Stimulated activated CD8-positive, alpha-beta memory T cell treated with anti-CD3 and anti-CD28 coated beads, Interleukin-15, amount 100 ng/mL, for 4 hours (primary cell): ENCODE data around the gene OSBPL3.

Experiments
- DNase-seq, 2 donors: peaks; one replicate each; pipeline ENCODE4 v3.0.0-alpha.2; 2020; ENCODE audit warnings: low read depth in 2 of 2

Gene OSBPL3

DNA sequence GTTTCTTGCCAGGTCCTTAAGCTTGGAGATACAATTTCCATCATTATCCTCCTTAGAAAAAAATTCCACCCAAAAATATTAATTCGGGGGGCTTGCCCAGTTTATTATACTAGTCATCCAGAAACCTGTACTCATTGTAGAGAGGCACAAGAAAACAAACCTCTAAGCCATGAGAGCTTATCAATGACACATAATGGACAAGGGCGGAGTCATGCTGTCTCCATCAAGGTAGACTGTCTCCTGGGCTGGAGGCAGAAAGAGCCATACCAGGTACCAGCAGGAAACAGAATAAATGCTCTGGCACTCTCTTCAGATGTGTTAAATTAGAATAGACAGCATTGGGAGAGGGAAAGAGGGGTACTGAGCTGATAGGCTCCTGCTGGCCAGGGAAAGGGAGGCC is 153.0 kb downstream of the OSBPL3 start:
- no peak for DNase-seq

DNA sequence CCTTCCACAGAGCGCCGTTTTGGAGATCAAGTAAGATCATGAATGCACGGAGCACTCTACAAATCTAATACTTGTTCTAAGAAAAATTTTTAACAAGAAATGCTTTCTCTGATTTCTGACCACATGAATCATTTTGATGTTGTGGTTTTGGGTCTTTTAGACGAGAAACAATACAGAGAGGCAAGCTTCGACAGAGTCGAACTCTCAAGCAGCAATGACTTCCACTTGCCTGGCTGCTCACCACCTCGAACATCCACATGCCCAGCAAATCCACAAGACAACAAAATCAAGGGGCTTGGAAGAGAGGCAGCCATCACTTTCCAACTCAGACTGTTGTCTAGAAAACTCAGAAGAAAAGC is 153.3 kb downstream of the OSBPL3 start:
- DNase-seq = no peak

DNA sequence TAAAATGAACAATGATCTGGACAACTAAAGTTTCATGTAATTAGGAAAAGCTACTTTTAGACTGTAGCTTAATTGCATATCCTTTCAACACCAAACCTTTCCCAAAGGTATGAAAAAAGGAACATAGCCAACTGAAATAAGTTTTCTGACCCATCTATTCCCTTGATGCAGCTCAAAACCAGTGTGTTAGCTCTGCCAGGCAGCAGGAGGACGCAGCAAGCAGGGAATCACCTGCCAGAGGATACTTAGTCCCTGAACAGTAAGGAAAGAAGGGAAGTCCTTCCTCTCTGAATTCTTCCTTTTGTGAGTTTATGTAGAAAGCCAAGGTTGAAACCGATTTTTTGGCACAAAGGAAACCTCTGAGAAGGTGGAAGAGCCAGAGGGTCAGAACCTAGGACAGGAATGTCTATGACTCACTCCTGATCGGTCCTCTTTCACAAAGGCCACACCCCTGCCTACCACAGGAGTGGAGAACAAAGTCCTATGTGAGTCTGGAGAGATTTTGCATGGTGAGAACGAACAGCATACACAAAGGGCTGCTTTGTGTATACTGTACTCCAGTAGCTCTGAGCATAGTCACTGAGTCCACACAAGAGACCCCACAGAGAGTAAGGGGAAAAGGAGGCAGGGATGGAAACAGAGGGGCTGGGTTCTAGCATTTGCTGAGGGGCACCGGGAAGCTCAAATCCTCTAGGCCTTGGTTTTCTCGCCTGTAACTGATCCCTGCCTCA is 153.9 kb downstream of the OSBPL3 start:
- DNase-seq = no peak

DNA sequence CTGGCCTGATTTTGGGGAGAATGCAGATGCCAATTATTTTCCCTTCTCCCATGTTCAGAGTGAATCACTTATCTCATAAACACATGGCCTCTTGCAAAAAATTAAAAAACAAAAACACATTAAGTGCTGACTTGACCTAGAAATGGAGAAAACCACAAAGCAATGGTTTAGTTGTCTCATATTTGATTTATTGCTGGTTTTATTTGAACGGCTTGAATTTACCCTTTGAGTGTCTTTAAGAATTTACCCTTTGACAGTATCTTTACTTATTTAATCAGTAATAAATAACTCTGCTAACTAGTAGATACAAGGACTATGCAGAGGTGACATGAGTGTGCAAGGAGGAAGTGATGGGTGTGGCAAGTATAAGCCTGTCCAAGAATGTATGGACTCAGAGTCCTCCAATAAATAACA is 154.6 kb downstream of the OSBPL3 start:
- no peak for DNase-seq

DNA sequence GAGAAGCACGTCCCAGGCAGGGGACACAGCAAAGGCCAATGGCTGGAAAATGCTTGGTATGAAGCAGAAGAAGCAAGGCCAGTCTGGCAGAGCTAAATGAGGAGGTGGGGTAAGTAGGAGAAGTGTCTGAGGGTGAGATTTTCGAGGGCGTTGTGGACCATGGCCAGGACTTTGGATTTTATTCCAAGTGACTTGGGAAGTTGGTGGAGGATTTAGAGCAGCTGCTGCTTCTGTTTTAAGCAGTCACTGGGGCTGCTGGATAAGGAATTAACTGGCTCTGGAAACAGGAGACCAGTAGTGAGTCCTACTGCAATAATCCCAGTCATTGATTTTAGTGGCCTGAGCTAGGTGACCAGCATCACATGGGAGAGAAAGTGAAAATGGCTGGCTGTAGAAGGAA is 155.1 kb downstream of the OSBPL3 start:
- no peak for DNase-seq

DNA sequence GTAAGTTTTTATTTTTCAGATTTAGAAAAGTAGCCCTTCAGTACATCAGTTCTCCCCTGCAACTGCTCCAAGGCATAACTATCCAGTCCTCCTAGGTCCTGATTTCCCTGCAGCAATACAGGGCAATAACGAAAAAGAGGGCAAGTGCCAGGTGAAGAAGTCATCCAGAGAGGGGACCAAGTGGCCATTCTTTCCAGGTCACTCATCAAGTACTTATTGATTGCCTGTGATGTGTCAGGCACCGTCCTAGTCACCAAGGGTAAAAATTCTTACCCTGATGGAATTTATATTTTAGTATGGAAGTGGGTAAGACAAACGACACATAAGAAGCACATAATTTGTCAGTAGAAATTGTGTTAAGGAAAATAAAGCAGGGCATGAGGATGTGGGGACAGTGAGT is 155.6 kb downstream of the OSBPL3 start:
- DNase-seq = no peak

DNA sequence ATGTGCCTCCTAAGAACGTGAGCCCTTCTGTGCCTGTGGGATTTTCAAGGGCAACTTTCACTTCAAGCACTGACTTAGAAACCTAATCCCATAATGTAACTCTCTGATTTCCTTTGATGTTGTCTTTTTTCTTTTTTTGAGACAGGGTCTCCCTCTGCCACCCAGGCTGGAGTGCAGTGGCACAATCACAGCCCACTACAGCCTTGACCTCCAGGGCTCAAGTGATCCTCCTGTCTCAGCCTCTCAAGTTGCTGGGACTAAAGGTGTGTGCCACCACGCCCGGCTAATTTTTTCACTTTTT is 158.3 kb downstream of the OSBPL3 start:
- DNase-seq = no peak

DNA sequence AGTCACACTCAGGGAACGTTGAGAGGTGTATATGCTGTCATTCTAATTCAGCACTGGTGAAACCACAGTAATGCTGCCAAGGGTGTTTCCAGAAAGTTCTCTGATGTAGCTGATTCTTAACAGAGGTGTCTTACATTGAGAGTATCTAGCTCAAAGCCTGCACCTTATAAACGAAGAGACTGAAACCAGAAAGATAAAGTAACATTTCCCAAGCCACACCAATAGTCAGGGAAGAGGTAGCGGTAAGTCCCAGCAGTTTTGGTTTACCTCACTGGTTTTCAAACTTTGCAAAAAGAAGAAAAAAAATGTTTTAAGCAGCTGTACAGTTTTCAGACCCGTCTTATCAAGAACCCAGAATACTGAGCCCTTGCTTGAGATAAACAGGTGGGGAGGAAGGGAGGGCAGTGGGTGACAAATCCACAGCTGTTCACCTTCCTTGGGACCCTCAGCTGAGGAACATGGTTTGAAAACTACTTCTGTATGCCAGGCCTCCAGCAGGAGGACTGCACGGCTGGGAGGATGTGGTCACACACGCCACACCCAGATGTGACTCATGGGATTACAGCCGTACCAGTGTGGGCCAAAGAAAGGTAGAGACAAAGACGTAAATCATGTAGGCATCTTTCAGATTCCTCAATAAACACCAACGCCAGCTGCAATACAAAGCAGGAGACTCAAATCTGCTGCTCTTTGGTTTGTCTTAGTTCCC is 158.8 kb downstream of the OSBPL3 start:
- peak; percentile 57 to 75 for DNase-seq

DNA sequence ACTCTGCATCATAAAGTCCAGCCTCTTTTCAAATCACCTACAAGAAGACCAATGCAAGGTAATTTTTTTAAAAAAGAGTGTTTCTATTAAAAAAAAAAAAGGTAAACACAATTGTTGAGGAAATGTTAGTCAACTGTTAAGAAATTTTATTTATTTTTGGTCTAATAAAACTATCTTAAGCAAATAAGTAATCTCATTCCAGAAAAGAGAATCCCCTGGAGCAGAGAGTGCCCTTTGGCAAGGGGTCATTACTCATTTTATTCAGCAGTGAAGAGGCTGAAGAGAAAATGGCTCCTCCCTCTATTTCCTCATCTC is 159.3 kb downstream of the OSBPL3 start:
- no peak for DNase-seq

DNA sequence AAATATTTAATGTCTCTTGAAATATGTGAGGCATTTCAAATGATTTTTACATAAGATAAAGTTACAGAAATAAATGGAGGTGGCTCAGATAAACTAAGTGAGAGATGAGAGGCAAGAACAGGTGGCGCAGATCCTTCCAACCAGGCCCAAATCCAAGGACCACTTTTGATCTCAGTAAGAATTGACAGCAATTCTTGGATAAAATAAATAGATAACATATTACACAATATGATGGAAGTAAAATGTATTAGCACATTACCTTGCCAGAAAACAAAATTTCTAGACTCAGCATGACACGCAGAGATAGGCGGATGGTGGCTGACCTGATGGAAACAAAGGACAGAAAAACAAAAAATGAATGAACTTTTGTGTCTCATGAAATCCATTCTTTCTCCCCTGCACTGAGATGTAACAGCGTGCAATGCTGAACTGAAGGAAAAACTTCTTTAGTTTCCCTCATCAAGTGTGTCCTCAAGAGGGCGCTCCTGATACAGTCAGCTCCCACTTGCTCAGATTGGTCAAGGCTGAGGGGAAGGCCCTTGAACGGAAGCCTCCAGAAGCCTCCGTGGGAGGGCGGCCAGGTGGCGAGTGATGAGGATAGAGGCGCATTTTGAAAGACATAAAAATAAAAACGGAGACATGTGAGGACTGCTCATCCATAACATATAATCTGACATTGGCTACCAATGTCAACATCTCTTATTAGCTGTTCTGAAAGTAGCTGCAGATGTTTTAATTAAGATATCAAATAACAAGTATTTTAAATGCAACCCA is 159.9 kb downstream of the OSBPL3 start:
- peak; percentile 26 to 47 for DNase-seq

DNA sequence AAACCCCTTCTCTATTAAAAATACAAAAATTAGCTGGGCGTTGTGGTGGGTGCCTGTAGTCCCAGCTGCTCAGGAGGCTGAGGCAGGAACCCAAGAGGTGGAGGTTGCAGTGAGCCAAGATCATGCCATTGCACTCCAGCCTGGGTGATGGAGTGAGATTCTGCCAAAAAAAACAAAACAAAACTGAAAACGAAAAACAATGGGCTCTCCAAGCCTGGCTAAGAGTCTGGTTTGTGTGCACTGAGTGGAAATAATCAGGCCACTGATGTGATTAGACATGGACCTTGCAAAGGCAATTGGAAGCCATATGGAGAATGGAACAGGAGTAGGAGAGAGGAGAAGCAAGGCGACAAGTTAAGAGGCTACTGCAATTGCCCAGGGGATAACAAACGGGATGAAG is 162.6 kb downstream of the OSBPL3 start:
- no peak for DNase-seq

DNA sequence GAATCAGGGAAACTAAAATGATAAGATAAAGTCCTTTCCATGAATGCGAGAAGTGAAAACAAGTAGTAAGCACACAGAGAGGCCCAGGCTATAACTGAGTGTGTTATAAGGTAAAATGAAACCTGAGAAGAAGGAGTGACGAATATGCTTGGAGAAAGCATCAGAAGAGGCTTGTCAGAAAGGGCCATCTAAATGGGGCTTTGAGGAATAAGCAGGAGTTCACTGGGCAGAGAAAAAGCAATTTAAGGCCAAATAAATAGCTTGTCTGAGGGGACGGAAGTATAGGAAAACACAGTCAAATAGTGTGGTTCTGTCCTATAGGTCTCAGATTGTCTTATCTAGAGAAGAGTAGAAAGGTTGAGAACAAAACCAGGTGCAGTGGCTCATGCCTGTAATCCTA is 163.1 kb downstream of the OSBPL3 start:
- no peak for DNase-seq

DNA sequence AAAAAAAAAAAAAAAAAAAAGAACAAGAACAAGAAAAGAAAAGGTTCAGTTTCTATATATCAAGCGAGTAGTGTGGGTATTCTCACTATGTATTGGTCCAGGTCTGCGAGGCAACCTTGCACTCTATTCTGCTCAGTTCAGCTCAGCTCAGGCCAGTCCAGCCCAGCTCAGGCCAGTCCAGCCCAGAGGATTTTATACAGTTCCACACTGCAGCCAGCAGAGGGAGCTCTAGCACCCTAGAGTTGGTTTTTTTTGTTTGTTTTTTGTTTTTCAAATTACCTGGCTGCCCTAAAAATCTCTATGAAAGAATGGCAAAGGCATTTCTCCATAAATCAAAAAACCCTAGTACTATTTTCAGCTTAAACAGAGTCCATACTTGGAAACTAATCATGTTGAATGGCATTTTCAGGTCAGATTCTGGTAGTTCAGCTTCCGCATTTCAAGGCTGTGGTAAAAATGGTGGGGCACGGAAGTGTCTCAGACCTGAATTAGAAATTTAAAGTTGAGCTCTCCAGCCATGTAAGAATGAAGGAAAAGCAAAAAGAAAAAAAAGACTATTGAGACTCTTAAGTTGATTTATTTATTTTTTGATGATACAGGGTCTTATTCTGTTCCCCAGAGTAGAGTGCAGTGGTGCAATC is 167.6 kb downstream of the OSBPL3 start:
- DNase-seq = no peak

DNA sequence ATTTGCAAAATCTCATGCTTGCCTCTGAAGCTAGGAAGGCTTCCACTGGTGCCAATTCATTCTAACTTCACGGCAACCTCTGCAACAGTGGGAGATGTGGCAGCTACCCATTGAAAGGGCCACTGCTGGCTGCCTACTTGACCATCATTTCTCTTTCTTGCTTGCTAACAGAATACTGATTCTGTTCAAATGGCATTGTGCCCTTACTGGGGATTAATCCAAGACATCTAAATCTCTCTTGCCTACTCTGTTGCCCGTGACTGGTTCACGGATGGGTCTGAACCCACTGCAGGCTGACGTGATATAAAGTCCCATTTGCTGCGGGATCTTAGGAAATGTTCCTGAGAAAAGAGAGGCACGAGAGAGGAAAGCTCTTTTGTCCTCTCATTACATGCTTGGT is 171.5 kb downstream of the OSBPL3 start:
- no peak for DNase-seq

DNA sequence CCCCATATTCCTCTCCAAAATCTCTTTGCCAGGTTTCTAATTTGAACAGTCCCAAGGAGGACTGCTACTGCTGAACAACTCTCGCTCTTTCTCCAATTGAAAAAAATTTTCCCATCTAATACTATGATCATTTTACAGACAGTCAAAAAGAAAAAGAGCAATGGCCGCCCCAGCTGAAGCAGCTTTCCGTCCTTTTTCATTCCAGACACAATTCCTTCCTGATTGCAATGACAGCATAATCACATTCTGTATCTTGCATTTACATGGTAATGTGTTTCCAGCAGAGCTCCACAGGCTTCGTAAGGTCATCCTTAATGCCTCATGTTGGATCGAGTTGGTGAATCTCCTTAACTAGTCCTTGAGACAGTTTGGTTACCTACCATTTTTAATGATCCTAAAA is 177.7 kb downstream of the OSBPL3 start:
- DNase-seq = no peak

DNA sequence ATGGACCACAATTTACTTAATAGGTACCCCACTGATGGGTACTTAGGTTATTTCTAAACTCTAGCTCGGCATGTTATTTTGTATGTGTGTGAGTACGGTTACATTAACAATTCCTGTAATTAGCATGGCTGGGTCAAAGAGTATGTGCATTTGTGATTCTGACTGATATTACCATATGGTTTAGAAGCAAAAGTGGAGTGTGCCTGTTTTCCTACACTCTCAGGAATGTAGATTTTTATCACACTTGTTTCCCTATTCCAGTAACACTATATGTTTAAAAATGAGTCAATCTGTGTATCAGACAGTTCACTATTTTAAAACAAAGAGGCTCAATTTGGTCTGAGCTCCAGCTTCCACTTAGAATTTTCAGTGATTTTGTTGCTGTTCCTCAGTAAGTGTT is 178.1 kb downstream of the OSBPL3 start:
- DNase-seq = no peak

DNA sequence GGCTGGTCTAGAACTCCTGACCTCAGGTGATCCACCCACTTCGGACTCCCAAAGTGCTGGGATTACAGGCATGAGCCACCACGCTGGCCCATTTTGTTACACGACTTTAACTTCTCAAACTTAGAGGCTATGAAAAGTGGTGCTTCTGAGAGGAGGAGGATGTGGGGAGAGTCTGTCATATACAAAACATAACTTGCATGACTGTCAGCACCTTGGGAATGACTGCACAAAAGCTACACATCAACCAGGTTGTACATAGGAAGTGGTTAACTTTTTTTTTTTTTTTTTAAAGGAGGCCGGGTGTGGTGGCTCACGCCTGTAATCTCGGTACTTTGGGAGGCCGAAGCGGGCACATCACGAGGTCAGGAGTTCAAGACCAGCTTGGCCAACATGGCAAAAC is 179.3 kb downstream of the OSBPL3 start:
- no peak for DNase-seq

DNA sequence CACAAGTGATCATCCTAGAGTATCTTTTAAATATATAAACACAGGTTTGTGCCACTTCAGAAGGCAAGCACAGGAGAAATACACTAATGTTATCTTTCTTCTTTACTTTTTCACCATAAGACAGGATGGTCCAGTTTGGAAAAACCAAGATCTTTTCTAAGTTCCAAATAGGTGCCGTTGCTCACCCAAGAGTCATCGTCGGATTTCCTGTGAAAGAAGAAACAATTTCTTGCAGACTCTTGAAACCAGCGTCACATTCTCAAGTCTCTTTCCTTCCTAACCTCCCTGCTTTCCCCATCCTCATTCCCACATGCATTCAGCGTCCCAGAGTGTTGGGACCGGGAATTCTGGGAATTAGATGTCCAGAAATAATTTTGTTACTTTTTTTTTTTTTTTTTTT is 179.9 kb downstream of the OSBPL3 start:
- no peak for DNase-seq

DNA sequence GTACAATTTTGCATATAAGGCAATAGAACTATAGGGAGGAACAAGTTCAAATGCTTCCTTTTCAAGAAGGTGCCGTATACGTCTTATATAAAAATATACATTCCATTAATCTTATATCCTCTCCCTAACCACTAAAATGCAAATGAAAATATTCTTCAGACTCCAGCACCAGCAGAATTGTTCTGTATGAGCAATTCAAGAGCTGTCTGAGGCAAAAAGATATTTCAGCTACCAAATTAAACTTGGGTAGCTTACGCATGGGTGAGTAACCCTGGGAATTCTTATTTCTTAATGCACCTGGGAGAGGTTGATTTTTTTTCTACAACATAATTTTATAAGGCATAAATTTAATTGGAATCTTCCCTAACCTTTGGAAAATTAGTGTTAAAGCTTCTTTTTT is 180.5 kb downstream of the OSBPL3 start:
- DNase-seq = no peak

DNA sequence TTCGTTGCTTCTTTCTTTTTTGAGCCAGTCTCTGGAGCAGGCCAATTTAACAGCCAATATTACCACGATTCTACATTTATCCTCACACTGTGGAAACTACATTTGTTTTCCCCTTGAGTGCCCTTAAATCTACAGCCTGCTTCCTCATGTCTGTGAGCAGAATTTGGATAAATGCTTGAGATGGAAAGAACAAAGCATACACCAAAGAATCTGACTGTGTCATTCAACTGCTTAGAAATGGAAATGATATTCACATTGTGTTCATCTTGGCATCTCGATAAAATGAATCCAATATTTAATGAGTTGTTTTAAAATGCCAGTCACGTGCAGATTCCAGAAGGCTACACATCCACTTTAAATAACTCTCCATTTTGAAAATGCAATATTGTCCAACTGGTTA is 181.7 kb downstream of the OSBPL3 start:
- no peak for DNase-seq

DNA sequence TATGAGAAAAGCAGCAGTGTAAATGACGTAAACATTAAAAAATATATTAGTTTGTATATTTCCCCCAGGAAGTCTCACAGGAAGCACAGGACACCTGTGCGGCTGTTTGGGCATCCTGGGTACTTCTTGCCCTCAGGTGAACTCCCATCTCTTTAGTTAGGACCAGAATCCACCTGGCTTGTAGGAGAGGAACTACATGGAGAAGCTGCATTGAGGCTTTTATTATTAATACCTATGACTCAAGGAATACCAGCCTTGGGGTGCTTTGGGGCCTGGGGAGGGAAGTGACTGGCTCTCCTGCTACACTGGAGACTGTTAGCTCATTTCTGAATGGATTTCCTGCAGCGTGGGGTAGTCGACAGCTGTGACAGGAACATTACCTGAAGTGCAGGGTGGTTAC is 182.7 kb downstream of the OSBPL3 start:
- DNase-seq = no peak

DNA sequence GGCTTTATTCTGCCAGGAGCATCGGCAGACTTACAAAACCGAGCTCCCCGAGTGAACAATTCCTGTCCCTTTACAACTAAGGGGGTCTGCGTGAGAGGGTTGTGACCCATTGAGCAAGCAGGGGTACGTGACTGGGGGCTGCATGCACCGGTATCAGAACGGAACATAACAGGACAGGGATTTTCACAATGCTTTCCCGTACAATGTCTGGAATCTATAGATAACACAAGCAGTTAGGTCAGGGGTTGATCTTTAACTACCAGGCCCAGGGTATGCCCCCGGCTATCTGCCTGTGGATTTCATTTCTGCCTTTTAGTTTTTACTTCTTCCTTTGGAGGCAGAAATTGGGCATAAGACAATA is 184.6 kb downstream of the OSBPL3 start:
- no peak for DNase-seq
